SK-N-MC (cell line): ENCODE results near the gene FNDC3B.

ENCODE experiments used
- DNase-seq: peaks from one replicate; pipeline ENCODE4 v3.0.0-alpha.2; 2011; ENCODE audit warnings: low read depth, low spot score
- H3K27ac ChIP-seq: fragments of 200-600 bp; sonication (generic); 2 replicates; pipeline ENCODE4 v1.5.1; 2016; ENCODE audit warnings: mixed run types
- H3K36me3 ChIP-seq: fragments of 200-600 bp; sonication (generic); 2 replicates; pipeline ENCODE4 v1.6.1; 2017; ENCODE audit warnings: antibody characterized with exemption, low read length, mixed read lengths; ENCODE audit not compliant: insufficient read depth
- H3K4me3 ChIP-seq: fragments of 200-600 bp; sonication (generic); 2 replicates; pipeline ENCODE4 v1.5.1; 2016
- H3K9ac ChIP-seq: fragments of 200-600 bp; sonication (generic); 2 replicates; pipeline ENCODE4 v1.8.0; 2017; ENCODE audit warnings: mixed run types, mixed read lengths; ENCODE audit not compliant: insufficient read length
- H3K9me3 ChIP-seq: fragments of 200-600 bp; sonication (generic); 2 replicates; pipeline ENCODE4 v1.6.1; 2017; ENCODE audit warnings: low read depth, mild to moderate bottlenecking, antibody characterized with exemption, low read length, moderate library complexity, mixed read lengths
- EZH2 ChIP-seq: fragments of 200-600 bp; sonication (generic); IDR thresholded peaks from one replicate; pipeline ENCODE4 v1.6.1; 2017; ENCODE audit warnings: antibody characterized with exemption
- FOXP2 ChIP-seq: optimal IDR thresholded peaks from 2 replicates; pipeline ENCODE3; 2011; ENCODE audit warnings: mild to moderate bottlenecking, moderate library complexity; ENCODE audit not compliant: insufficient read depth; ENCODE audit errors: extremely low read length, control extremely low read depth
- POLR2AphosphoS5 ChIP-seq: IDR thresholded peaks from 2 replicates; pipeline ENCODE4 v1.6.1; 2012; ENCODE audit warnings: mild to moderate bottlenecking, low read depth, low read length, borderline replicate concordance

Gene FNDC3B

GRCh38 chr3:172352786-172353185 lies 313.4 kb downstream of the FNDC3B start:
- Histone ChIP-seq H3K4me3 (no peak overlapping the region), H3K9me3 (no peaks in the 10 kb centered on the region), H3K27ac (no peak overlapping the region), H3K9ac (no peak overlapping the region), H3K36me3 (peaks cover 20% of the 10 kb centered on the region)
- no peak for DNase-seq
- TF ChIP-seq EZH2 (no peak), POLR2AphosphoS5 (no peak), FOXP2 (no peak)

GRCh38 chr3:172354931-172355499 lies 315.6 kb downstream of the FNDC3B start:
- no peak overlapping the region for H3K9ac ChIP-seq
- H3K36me3 ChIP-seq = peaks cover 20% of the 10 kb centered on the region
- no peak for TF ChIP-seq POLR2AphosphoS5
- TF ChIP-seq FOXP2 = no peak
- TF ChIP-seq EZH2 = no peak
- no peak overlapping the region for H3K27ac ChIP-seq
- H3K4me3 ChIP-seq = no peak overlapping the region
- no peak for DNase-seq
- H3K9me3 ChIP-seq = no peaks in the 10 kb centered on the region

GRCh38 chr3:172355836-172356235 lies 316.5 kb downstream of the FNDC3B start:
- no peak overlapping the region for H3K9ac ChIP-seq
- peaks cover 20% of the 10 kb centered on the region for H3K36me3 ChIP-seq
- H3K9me3 ChIP-seq = no peaks in the 10 kb centered on the region
- no peak overlapping the region for H3K4me3 ChIP-seq
- no peak overlapping the region for H3K27ac ChIP-seq
- TF ChIP-seq FOXP2 = no peak
- no peak for TF ChIP-seq EZH2
- no peak for TF ChIP-seq POLR2AphosphoS5
- DNase-seq = no peak

- Histone ChIP-seq H3K9ac (no peak overlapping the region), H3K27ac (no peak overlapping the region), H3K4me3 (no peak overlapping the region), H3K9me3 (no peaks in the 10 kb centered on the region), H3K36me3 (peaks cover 19% of the 10 kb centered on the region)
- TF ChIP-seq FOXP2 (no peak), EZH2 (no peak), POLR2AphosphoS5 (no peak)
- DNase-seq = no peak
These were observed 317.0 kb downstream of the FNDC3B start for GRCh38 chr3:172356427-172356826.

GRCh38 chr3:172357850-172358754 lies 318.7 kb downstream of the FNDC3B start:
- no peak for DNase-seq

GRCh38 chr3:172359231-172359630 lies 319.9 kb downstream of the FNDC3B start:
- H3K9ac ChIP-seq = no peak overlapping the region
- no peak overlapping the region for H3K4me3 ChIP-seq
- no peak for DNase-seq
- TF ChIP-seq POLR2AphosphoS5 (no peak), FOXP2 (no peak), EZH2 (no peak)
- no peak overlapping the region for H3K27ac ChIP-seq
- H3K9me3 ChIP-seq = no peaks in the 10 kb centered on the region
- H3K36me3 ChIP-seq = peaks cover 14% of the 10 kb centered on the region

More at GRCh38 chr3:172357850-172358754, 318.7 kb downstream of the FNDC3B start:
- no peak overlapping the region for H3K27ac ChIP-seq
- no peak for TF ChIP-seq POLR2AphosphoS5
- no peak for TF ChIP-seq EZH2
- no peak for TF ChIP-seq FOXP2
- H3K9ac ChIP-seq = no peak overlapping the region
- H3K9me3 ChIP-seq = no peaks in the 10 kb centered on the region
- H3K36me3 ChIP-seq = peaks cover 14% of the 10 kb centered on the region
- H3K4me3 ChIP-seq = no peak overlapping the region

GRCh38 chr3:172359996-172360395 lies 320.6 kb downstream of the FNDC3B start:
- DNase-seq = no peak
- Histone ChIP-seq H3K4me3 (no peak overlapping the region), H3K9ac (no peak overlapping the region), H3K27ac (no peak overlapping the region), H3K36me3 (peaks cover 14% of the 10 kb centered on the region), H3K9me3 (no peaks in the 10 kb centered on the region)
- TF ChIP-seq EZH2 = no peak
- no peak for TF ChIP-seq FOXP2
- no peak for TF ChIP-seq POLR2AphosphoS5

- H3K36me3 ChIP-seq = peaks cover 14% of the 10 kb centered on the region
- no peak for DNase-seq
- H3K9ac ChIP-seq = no peak overlapping the region
- H3K4me3 ChIP-seq = no peak overlapping the region
- TF ChIP-seq FOXP2 (no peak), POLR2AphosphoS5 (no peak), EZH2 (no peak)
- no peaks in the 10 kb centered on the region for H3K9me3 ChIP-seq
- no peak overlapping the region for H3K27ac ChIP-seq
These were observed 323.2 kb downstream of the FNDC3B start for GRCh38 chr3:172362583-172362982.

- Histone ChIP-seq H3K9ac (no peak overlapping the region), H3K4me3 (no peak overlapping the region), H3K27ac (no peak overlapping the region), H3K36me3 (peaks cover 14% of the 10 kb centered on the region), H3K9me3 (no peaks in the 10 kb centered on the region)
- no peak for DNase-seq
- TF ChIP-seq POLR2AphosphoS5 = no peak
- no peak for TF ChIP-seq EZH2
- no peak for TF ChIP-seq FOXP2
These were observed 325.1 kb downstream of the FNDC3B start for GRCh38 chr3:172364374-172365027.
